ENCODE measurements around the gene ADAMTS4. TPM values are rescaled to one million over a fixed set of nuclear protein-coding genes. Genes with fewer than 3 reads are reported as not detected.

Gene ADAMTS4
- total RNA-seq, 4 donors from 2014 or later, result 0.93 to 9.9 (median 6.3) TPM

DNA sequence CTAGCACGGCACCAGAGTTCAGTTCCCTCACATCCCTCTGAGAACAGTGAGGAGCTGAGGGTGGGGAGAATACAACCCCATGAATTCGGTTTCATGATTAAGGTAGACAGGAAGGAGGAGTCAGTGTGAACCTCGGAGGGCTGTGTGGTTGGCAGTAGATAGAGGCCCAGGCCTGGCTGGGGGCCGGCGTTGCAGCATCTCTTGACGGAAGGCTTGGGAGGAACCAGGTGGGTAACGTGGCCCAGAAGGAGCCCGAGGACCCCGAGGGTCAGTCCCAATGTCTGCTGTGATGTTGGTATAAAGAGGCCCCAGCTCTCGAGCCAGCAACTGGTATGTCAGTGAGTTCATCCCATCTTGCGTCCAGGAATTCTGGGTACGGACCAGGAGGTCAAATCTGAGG is 27.2 kb downstream of the ADAMTS4 start:
- WGBS, result 81% methylated on average over 12 of the region's 12 CpGs
- no peak overlapping the region for H3K4me3 ChIP-seq
- H3K27me3 ChIP-seq, result no peaks in the 10 kb centered on the region
- TF ChIP-seq, protein P1, sequence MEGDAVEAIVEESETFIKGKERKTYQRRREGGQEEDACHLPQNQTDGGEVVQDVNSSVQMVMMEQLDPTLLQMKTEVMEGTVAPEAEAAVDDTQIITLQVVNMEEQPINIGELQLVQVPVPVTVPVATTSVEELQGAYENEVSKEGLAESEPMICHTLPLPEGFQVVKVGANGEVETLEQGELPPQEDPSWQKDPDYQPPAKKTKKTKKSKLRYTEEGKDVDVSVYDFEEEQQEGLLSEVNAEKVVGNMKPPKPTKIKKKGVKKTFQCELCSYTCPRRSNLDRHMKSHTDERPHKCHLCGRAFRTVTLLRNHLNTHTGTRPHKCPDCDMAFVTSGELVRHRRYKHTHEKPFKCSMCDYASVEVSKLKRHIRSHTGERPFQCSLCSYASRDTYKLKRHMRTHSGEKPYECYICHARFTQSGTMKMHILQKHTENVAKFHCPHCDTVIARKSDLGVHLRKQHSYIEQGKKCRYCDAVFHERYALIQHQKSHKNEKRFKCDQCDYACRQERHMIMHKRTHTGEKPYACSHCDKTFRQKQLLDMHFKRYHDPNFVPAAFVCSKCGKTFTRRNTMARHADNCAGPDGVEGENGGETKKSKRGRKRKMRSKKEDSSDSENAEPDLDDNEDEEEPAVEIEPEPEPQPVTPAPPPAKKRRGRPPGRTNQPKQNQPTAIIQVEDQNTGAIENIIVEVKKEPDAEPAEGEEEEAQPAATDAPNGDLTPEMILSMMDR (IDR thresholded peaks at IDR 0.05), result no peak
- no peak for TF ChIP-seq POLR2A (IDR thresholded peaks at IDR 0.05)
- TF ChIP-seq POLR2AphosphoS5 (IDR thresholded peaks at IDR 0.05), result no peak
- TF ChIP-seq EP300 (IDR thresholded peaks at IDR 0.05), result no peak
- H3K27ac ChIP-seq, result peak overlapping the region; percentile 26
- H3K4me1 ChIP-seq, result peaks cover 54% of the 10 kb centered on the region
- H3K36me3 ChIP-seq, result peaks cover 67% of the 10 kb centered on the region
- no peak for DNase-seq (ENCODE audit: low spot score in 2 of 2)
- no peaks in the 10 kb centered on the region for H3K9me3 ChIP-seq

DNA sequence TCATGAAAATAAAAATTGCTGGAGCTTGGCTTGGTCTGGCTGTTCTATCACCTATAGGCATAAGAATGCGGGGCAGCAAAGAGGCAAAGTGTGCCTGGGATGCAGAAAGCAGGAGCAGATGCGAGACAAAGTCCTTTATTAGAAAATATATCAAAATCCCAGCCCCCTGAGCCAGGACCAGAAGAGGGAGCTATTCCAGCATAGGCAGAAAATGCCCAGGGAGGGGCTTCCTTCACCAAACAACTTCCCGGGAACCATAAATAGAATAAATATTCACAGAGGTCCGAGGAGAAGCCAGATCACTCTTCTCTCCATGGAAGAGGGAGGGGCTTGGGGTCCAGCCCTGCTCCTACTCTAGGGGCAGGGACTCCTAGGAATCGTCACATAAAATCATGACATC is 27.7 kb downstream of the ADAMTS4 start:
- H3K4me3 ChIP-seq, result no peak overlapping the region
- no peak for DNase-seq (ENCODE audit: low spot score in 2 of 2)
- no peaks in the 10 kb centered on the region for H3K27me3 ChIP-seq
- TF ChIP-seq POLR2A (IDR thresholded peaks at IDR 0.05) (no peak), EP300 (IDR thresholded peaks at IDR 0.05) (no peak), POLR2AphosphoS5 (IDR thresholded peaks at IDR 0.05) (no peak)
- TF ChIP-seq, protein P1 (IDR thresholded peaks at IDR 0.05), result no peak
- peaks cover 67% of the 10 kb centered on the region for H3K36me3 ChIP-seq
- H3K4me1 ChIP-seq, result peaks cover 53% of the 10 kb centered on the region
- H3K9me3 ChIP-seq, result no peaks in the 10 kb centered on the region
- H3K27ac ChIP-seq, result peak overlapping the region; percentile 26
- WGBS, result 58% methylated on average over 5 of the region's 5 CpGs

DNA sequence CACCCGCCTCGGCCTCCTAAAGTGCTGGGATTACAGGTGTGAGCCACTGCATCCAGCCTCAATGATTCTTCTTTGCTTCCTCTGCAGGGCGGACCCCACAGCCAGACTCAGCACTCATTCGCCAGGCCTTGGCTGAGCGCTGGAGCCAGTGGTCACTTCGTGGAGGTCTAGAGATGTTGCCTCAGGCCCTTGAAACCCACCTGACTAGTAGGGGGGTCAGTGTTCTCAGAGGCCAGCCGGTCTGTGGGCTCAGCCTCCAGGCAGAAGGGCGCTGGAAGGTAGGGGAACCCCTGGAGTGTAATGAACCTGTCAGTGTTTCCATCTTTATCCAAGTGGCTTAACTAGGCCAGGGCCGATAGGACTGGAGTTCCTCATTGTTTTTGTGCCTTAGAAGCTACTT is 29.9 kb downstream of the ADAMTS4 start:
- DNase-seq (ENCODE audit: low spot score in 2 of 2), result no peak
- TF ChIP-seq POLR2A (IDR thresholded peaks at IDR 0.05) (no peak), POLR2AphosphoS5 (IDR thresholded peaks at IDR 0.05) (no peak), EP300 (IDR thresholded peaks at IDR 0.05) (no peak)
- TF ChIP-seq, protein P1 (IDR thresholded peaks at IDR 0.05), result no peak
- no peaks in the 10 kb centered on the region for H3K27me3 ChIP-seq
- H3K4me1 ChIP-seq, result peaks cover 53% of the 10 kb centered on the region
- no peaks in the 10 kb centered on the region for H3K9me3 ChIP-seq
- H3K36me3 ChIP-seq, result peaks cover 58% of the 10 kb centered on the region
- WGBS, result 90% methylated on average over 5 of the region's 9 CpGs
- H3K4me3 ChIP-seq, result no peak overlapping the region
- no peak overlapping the region for H3K27ac ChIP-seq

DNA sequence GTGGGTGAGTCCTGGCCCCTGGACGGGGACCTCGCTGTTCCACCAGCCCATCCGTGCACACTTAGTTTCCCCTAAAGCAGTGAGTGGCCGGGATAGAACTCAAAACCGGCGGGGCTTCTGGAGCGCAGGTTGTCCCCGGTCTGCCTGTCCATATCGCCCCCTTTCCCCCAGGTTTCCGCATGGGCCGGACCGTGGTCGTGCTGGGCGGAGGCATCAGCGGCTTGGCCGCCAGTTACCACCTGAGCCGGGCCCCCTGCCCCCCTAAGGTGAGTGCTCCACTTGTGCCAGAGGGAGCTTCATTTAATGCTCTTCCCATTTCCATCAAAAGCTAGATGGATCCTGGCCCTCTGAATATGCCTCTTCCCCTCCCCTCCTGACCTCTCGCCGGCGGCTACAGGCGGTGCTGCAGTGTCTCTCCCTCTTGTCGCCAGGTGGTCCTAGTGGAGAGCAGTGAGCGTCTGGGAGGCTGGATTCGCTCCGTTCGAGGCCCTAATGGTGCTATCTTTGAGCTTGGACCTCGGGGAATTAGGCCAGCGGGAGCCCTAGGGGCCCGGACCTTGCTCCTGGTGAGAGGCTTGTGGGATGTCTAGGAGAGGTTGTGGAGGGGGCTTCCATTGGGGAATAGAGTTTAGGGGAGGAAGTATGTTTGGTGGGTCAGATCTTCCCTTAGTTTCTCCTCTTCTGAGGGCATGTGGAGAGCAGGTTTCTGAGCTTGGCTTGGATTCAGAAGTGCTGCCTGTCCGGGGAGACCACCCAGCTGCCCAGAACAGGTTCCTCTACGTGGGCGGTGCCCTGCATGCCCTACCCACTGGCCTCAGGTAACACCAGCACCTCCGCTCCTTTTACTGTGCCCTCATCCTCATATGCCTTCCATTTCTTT is 31.9 kb downstream of the ADAMTS4 start:
- peak in 1 of 2 donors; percentile 78 for DNase-seq (ENCODE audit: low spot score in 2 of 2)
- 6% methylated on average over 33 of the region's 33 CpGs for WGBS
- H3K27ac ChIP-seq, result peak overlapping the region; percentile 87
- no peaks in the 10 kb centered on the region for H3K9me3 ChIP-seq
- H3K36me3 ChIP-seq, result peaks cover 58% of the 10 kb centered on the region
- H3K4me1 ChIP-seq, result peaks cover 33% of the 10 kb centered on the region
- H3K27me3 ChIP-seq, result no peaks in the 10 kb centered on the region
- peak overlapping the region; percentile 81 for H3K4me3 ChIP-seq
- TF ChIP-seq POLR2AphosphoS5 (IDR thresholded peaks at IDR 0.05) (no peak), POLR2A (IDR thresholded peaks at IDR 0.05) (no peak), EP300 (IDR thresholded peaks at IDR 0.05) (no peak)
- TF ChIP-seq, protein P1 (IDR thresholded peaks at IDR 0.05), result no peak

Data from suprapubic skin (tissue), 4 donors.